Testis (tissue), 2 donors: ENCODE measurements around the gene GPC1.

Experiments
- CTCF ChIP-seq, 3 experiments: fragments of 450-650 bp in 2 of 3; fragments of 200-600 bp in 1 of 3; sonication (generic) in 1 of 3; IDR thresholded peaks; one replicate each; pipeline ENCODE4 v1.5.1; 2016 to 2019; ENCODE audit warnings: antibody characterized with exemption in 3 of 3, mild to moderate bottlenecking in 2 of 3, moderate library complexity in 1 of 3
- POLR2A ChIP-seq: fragments of 450-650 bp; IDR thresholded peaks from one replicate; pipeline ENCODE4 v1.6.1; 2017; ENCODE audit warnings: antibody characterized with exemption, mild to moderate bottlenecking, moderate library complexity

GRCh38 chr2:240512666-240513535 is 77.4 kb downstream of the GPC1 start:
- TF ChIP-seq POLR2A (no peak), CTCF (IDR thresholded peaks at IDR 0.05) (no peak)
